ENCODE measurements around the gene NAPSA. TPM values are rescaled to one million over a fixed set of nuclear protein-coding genes. Genes with fewer than 3 reads are reported as not detected.

NAPSA gene
- 1 to 10 TPM in 2 of 4 donors, not detected in 2; 1.3 TPM for total RNA-seq

GRCh38 chr19:50365434-50366306, at the start of gene NAPSA:
Gene NAPSA, minus strand, starts transcription at chr19:50365639. Its CDS starts 18 bp downstream, at chr19:50365621.
- TF ChIP-seq CTCF (IDR thresholded peaks at IDR 0.05), result no peak
- DNase-seq (ENCODE audit: low spot score) (no peak), ATAC-seq (ENCODE audit: low FRiP score) (no peak)

DNA sequence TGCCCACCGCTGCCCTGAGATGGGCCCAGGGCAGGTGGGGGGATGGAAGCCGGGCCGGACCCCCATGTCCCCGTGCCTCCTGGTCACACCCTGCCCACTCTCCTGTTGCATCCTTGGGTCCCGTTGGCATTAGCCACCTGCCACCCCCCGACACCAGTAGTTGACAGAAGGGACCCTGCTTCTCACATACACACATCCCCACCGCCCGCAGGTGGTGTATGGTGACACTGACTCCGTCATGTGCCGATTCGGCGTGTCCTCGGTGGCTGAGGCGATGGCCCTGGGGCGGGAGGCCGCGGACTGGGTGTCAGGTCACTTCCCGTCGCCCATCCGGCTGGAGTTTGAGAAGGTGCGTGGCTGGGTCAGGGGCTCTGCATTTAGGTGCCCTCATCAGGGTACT, 48.1 kb upstream of the NAPSA start:
- no peak for DNase-seq (ENCODE audit: low spot score)
- TF ChIP-seq CTCF (IDR thresholded peaks at IDR 0.05), result no peak
- ATAC-seq (ENCODE audit: low FRiP score), result no peak

- TF ChIP-seq CTCF (IDR thresholded peaks at IDR 0.05), result no peak
- DNase-seq (ENCODE audit: low spot score) (no peak), ATAC-seq (ENCODE audit: low FRiP score) (no peak)
Observed at GRCh38 chr19:50413096-50413495, 47.7 kb upstream of the NAPSA start.

DNA sequence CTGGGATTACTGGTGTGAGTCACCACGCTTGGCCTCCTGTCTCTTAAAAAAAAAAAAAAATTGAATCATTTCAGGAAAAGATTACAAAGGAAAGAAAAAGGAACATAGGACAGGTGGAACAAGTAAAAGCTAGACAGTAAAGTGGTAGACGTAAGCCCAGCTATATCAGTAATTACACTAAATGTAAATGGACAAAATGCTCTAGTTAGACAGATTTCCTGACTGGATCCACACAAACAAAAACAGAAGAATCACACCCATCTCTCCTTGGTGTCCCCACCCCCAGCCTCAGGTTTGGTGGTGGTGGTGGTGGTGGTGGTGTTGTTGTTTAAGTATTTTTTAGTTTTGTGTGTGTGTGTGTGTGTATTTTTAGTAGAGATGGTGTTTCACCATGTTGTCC, 47.0 kb upstream of the NAPSA start:
- ATAC-seq (ENCODE audit: low FRiP score) (no peak), DNase-seq (ENCODE audit: low spot score) (no peak)
- TF ChIP-seq CTCF (IDR thresholded peaks at IDR 0.05), result no peak

DNA sequence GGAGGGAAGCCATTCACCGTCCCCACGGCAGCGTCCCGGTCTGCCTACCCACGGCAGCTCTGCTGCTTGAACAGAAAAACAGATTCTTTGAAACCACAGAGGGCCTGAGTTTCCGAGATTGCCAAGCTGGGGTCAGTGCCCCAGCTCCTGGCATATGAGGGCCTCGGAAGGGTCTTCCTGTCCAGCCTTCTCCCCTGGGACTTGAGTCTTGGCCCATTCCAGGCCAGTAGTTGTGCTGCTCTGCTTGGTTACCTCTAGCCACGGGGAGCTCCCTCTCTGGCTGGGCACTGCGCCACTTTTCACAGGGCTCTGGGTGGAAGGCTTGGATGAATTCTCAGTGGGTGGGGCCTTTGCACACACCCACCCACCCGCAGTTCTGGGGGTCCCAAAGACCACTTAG, 44.7 kb upstream of the NAPSA start:
- ATAC-seq (ENCODE audit: low FRiP score) (no peak), DNase-seq (ENCODE audit: low spot score) (no peak)
- TF ChIP-seq CTCF (IDR thresholded peaks at IDR 0.05), result no peak

GRCh38 chr19:50409347-50409746, 43.9 kb upstream of the NAPSA start:
- ATAC-seq (ENCODE audit: low FRiP score), result no peak
- DNase-seq (ENCODE audit: low spot score), result no peak
- TF ChIP-seq CTCF (IDR thresholded peaks at IDR 0.05), result no peak

- no peak for TF ChIP-seq CTCF (IDR thresholded peaks at IDR 0.05)
- DNase-seq (ENCODE audit: low spot score) (no peak), ATAC-seq (ENCODE audit: low FRiP score) (no peak)
Observed at GRCh38 chr19:50406829-50407228, 41.4 kb upstream of the NAPSA start.
